K562 (cell line): ENCODE measurements around the gene MOK. TPM values are rescaled to one million over a fixed set of nuclear protein-coding genes. Genes with fewer than 3 reads are reported as not detected.

ENCODE experiments used
- MXD1 ChIP-seq: fragments of 250-450 bp; sonication (Bioruptor Pico); IDR thresholded peaks from 2 replicates; pipeline ENCODE4 v1.8.0; 2021; ENCODE audit warnings: borderline replicate concordance, mild to moderate bottlenecking, moderate library complexity; ENCODE audit not compliant: poor library complexity, severe bottlenecking
- PKNOX1 ChIP-seq: fragments of 450-650 bp; IDR thresholded peaks from 2 replicates; pipeline ENCODE4 v1.6.1; 2016
- ZBTB40 ChIP-seq, 2 experiments: fragments of 450-650 bp in 1 of 2; sonication (generic) in 1 of 2; formaldehyde crosslinking in 1 of 2; IDR thresholded peaks; 2 replicates each; pipeline versions ENCODE4 v1.7.1 to v1.9.0; 2016 to 2022; ENCODE audit warnings: inconsistent platforms in 1 of 2, mild to moderate bottlenecking in 1 of 2, missing genetic modification reagents in 1 of 2
- polyA plus RNA-seq, 8 experiments: library from polyadenylated mRNA; depleted of rRNA in 4 of 8; stranded (reverse) in 5 of 8; unstranded in 3 of 8; fragments of >200 nt; fragmentation: Nextera tagmentation in 2 of 8; fragmentation: Illumina TruSeq in 1 of 8; extraction: Ambion mirVana in 2 of 8; extraction: Trizol in 1 of 8; gene quantifications; 2 replicates each; pipeline versions ENCODE4 v1.2.1 to v1.2.3, GENCODE V29; 2011 to 2014; ENCODE audit warnings: inconsistent platforms in 1 of 8, missing spikeins in 1 of 8
- total RNA-seq, 7 experiments: library from RNA; depleted of rRNA in 6 of 7; stranded (reverse); fragments of >200 nt in 6 of 7; fragmentation: Illumina TruSeq in 2 of 7; extraction: Trizol in 2 of 7; gene quantifications; 2 replicates each; pipeline versions ENCODE4 v1.2.1 to v1.2.3, GENCODE V29; 2011 to 2021; ENCODE audit warnings: low replicate concordance in 1 of 7

Gene MOK
- total and polyA plus RNA-seq, 9 of the 15 experiments (the other 6 are each of a cell fraction or from before 2014, with no cell fraction given): 1.3 to 8.4 (median 5.3) TPM

GRCh38 chr14:102295270-102295669 is 9.7 kb downstream of the MOK start (continued):
- 0 out of 2 replicates have a peak, but pooled peaks have one; percentile 28 for TF ChIP-seq ZBTB40 (IDR thresholded peaks at IDR 0.05)
- TF ChIP-seq ZBTB40 (CRISPR knock-in tag; IDR thresholded peaks at IDR 0.05): no peak
- TF ChIP-seq PKNOX1: 0 out of 2 replicates have a peak, but pooled peaks have one; percentile 17
- no peak for TF ChIP-seq MXD1 (CRISPR knock-in tag)
